ENCODE results near the gene FAM9A.

GRCh38 chrX:8832582-8833378 is 31.6 kb upstream of the FAM9A start:
- TF ChIP-seq EZH2 (IDR thresholded peaks at IDR 0.05; ENCODE audit: borderline replicate concordance, low read depth, low read length, severe bottlenecking) (no peak), CTCF (IDR thresholded peaks at IDR 0.05; ENCODE audit: borderline replicate concordance, extremely low read depth, low read length, poor library complexity, severe bottlenecking) (no peak)

Data from DND-41 (cell line).